HepG2 (cell line): Measurements from ENCODE around the gene NFATC1. TPM values are rescaled to one million over a fixed set of nuclear protein-coding genes. Genes with fewer than 3 reads are reported as not detected.

Experiments
- ATAC-seq: fragments of 200-7000 bp; cut with Tn5 transposase; 3 replicates; pipeline ENCODE4 v1.9.1; 2020; ENCODE audit warnings: mild to moderate bottlenecking, moderate library complexity
- BruUV-seq: library from RNA; stranded (reverse); fragments of 400-500 nt; replicated peaks from 2 replicates; lab custom pipeline; 2021; lab: Mats Ljungman, UMichigan
- CTCF ChIA-PET: fragments of 300-600 bp; formaldehyde crosslinking; extraction: SDS; loops from one replicate; lab custom pipeline; 2021; ENCODE audit warnings: low total read pairs, inconsistent platforms, low intra/inter-chr PET ratio; lab: Yijun Ruan, JAX
- POLR2A ChIA-PET: fragments of 350-600 bp; sonication (Branson Sonifier 250); formaldehyde crosslinking; loops from one replicate; lab custom pipeline; 2020; ENCODE audit warnings: antibody characterized with exemption, inconsistent platforms; lab: Yijun Ruan, JAX
- DNase-seq: peaks from one replicate; pipeline ENCODE4 v3.0.0-alpha.2; 2015; ENCODE audit warnings: low spot score
- FAIRE-seq: peaks from 3 replicates; lab custom pipeline; 2011; peaks lifted over from hg19 to GRCh38; lab: Jason Lieb, UNC
- H2AFZ ChIP-seq: one replicate; pipeline ENCODE4 v1.6.1; 2011; ENCODE audit warnings: low read length, inconsistent platforms
- H3K27ac ChIP-seq: fragments of 300-600 bp; 3 replicates; pipeline ENCODE4 v1.8.0; 2011; ENCODE audit warnings: mixed run types, mild to moderate bottlenecking, mixed read lengths, low read length, inconsistent platforms; ENCODE audit not compliant: insufficient read depth; ENCODE audit errors: extremely low read length
- H3K27me3 ChIP-seq, 2 experiments: fragments of 200-600 bp in 1 of 2; 2 replicates in 1 of 2; 3 replicates in 1 of 2; pipeline versions ENCODE4 v1.6.0 to v1.8.0; 2011; ENCODE audit warnings: low read length in 2 of 2, mild to moderate bottlenecking in 2 of 2, moderate library complexity in 2 of 2, inconsistent platforms in 1 of 2; ENCODE audit not compliant: insufficient read depth in 2 of 2, control insufficient read depth in 1 of 2
- H3K36me3 ChIP-seq, 2 experiments: fragments of 200-600 bp in 1 of 2; replicated peaks in 1 of 2; 2 replicates in 1 of 2; 3 replicates in 1 of 2; pipeline versions ENCODE4 v1.5.1 to v1.8.0; 2011; ENCODE audit warnings: low read length in 2 of 2, inconsistent platforms in 1 of 2; ENCODE audit not compliant: insufficient read depth in 2 of 2, control insufficient read depth in 1 of 2
- H3K4me1 ChIP-seq: 2 replicates; pipeline ENCODE4 v1.5.1; 2012; ENCODE audit warnings: low read length, inconsistent platforms; ENCODE audit not compliant: insufficient read depth
- H3K4me2 ChIP-seq: 2 replicates; pipeline ENCODE4 v1.6.0; 2011; ENCODE audit warnings: low read depth, low read length, inconsistent platforms
- H3K4me3 ChIP-seq, 3 experiments: fragments of 200-600 bp in 1 of 3; sonication (generic), shearing (Covaris generic) in 1 of 3; replicated peaks in 1 of 3; 2 replicates each; pipeline ENCODE4 v1.5.1; 2011 to 2016; ENCODE audit warnings: low read length in 3 of 3, inconsistent platforms in 2 of 3, low read depth in 2 of 3, mild to moderate bottlenecking in 2 of 3, control low read depth in 1 of 3, mixed read lengths in 1 of 3; ENCODE audit not compliant: insufficient read depth in 1 of 3
- H3K79me2 ChIP-seq: one replicate; pipeline ENCODE4 v1.6.1; 2011; ENCODE audit warnings: low read length, inconsistent platforms; ENCODE audit not compliant: insufficient read depth
- H3K9ac ChIP-seq: 2 replicates; pipeline ENCODE4 v1.6.0; 2011; ENCODE audit warnings: mild to moderate bottlenecking, low read depth, low read length, inconsistent platforms; ENCODE audit not compliant: insufficient read depth
- H3K9me3 ChIP-seq: 2 replicates; pipeline ENCODE4 v1.5.1; 2012; ENCODE audit warnings: mild to moderate bottlenecking, low read length
- H4K20me1 ChIP-seq: 2 replicates; pipeline ENCODE4 v1.6.0; 2011; ENCODE audit warnings: inconsistent platforms, mild to moderate bottlenecking, low read length, moderate library complexity; ENCODE audit not compliant: insufficient read depth
- DR1 ChIP-seq: sonication (generic); formaldehyde crosslinking; IDR thresholded peaks from 2 replicates; pipeline ENCODE4 v1.8.0; 2021; ENCODE audit warnings: mild to moderate bottlenecking, missing genetic modification reagents, inconsistent platforms
- ETV5 ChIP-seq: IDR thresholded peaks from 2 replicates; pipeline ENCODE4 v1.6.1; 2018; ENCODE audit warnings: missing biosample characterization, missing genetic modification reagents, inconsistent platforms, borderline replicate concordance
- FOXM1 ChIP-seq: sonication (generic); formaldehyde crosslinking; IDR thresholded peaks from 2 replicates; pipeline ENCODE4 v1.5.0; 2020; ENCODE audit warnings: missing genetic modification reagents
- KLF9 ChIP-seq: IDR thresholded peaks from 2 replicates; pipeline ENCODE4 v1.6.1; 2016; ENCODE audit warnings: low read depth
- MIXL1 ChIP-seq: IDR thresholded peaks from 2 replicates; pipeline ENCODE4 v1.6.1; 2016
- MTA1 ChIP-seq: sonication (generic); formaldehyde crosslinking; IDR thresholded peaks from 2 replicates; pipeline ENCODE4 v1.4.0; 2020; ENCODE audit warnings: missing genetic modification reagents, mild to moderate bottlenecking, borderline replicate concordance
- NPAS2 ChIP-seq: sonication (generic); formaldehyde crosslinking; IDR thresholded peaks from 2 replicates; pipeline ENCODE4 v1.8.0; 2022; ENCODE audit warnings: mild to moderate bottlenecking, missing genetic modification reagents, borderline replicate concordance
- SNRNP70 ChIP-seq: fragments of 200-400 bp; formaldehyde crosslinking; IDR thresholded peaks from 2 replicates; pipeline ENCODE4 v1.6.1; 2017; ENCODE audit warnings: mild to moderate bottlenecking, low read depth, low read length, moderate library complexity
- SOX5 ChIP-seq: IDR thresholded peaks from 2 replicates; pipeline ENCODE4 v1.6.1; 2016; ENCODE audit warnings: borderline replicate concordance
- TOE1 ChIP-seq: sonication (generic); formaldehyde crosslinking; IDR thresholded peaks from 2 replicates; pipeline ENCODE4 v1.4.0; 2020; ENCODE audit warnings: mild to moderate bottlenecking, missing genetic modification reagents
- ZFAT ChIP-seq: sonication (generic); formaldehyde crosslinking; conservative IDR thresholded peaks from 2 replicates; pipeline ENCODE4 v1.8.1; 2023; ENCODE audit warnings: missing genetic modification reagents, inconsistent platforms
- ZFYVE20 ChIP-seq: sonication (generic); formaldehyde crosslinking; IDR thresholded peaks from 2 replicates; pipeline ENCODE4 v1.8.0; 2023; ENCODE audit warnings: low read depth, mild to moderate bottlenecking, moderate library complexity, missing genetic modification reagents, borderline replicate concordance
- ZNF124 ChIP-seq: sonication (generic); formaldehyde crosslinking; IDR thresholded peaks from 2 replicates; pipeline ENCODE4 v1.4.0; 2020; ENCODE audit warnings: missing genetic modification reagents
- ZNF501 ChIP-seq: sonication (generic); formaldehyde crosslinking; IDR thresholded peaks from 2 replicates; pipeline ENCODE4 v1.5.1; 2020; ENCODE audit warnings: mild to moderate bottlenecking, moderate library complexity, missing genetic modification reagents
- ZNF589 ChIP-seq: sonication (generic); formaldehyde crosslinking; conservative IDR thresholded peaks from 2 replicates; pipeline ENCODE4 v1.8.0; 2022; ENCODE audit warnings: mild to moderate bottlenecking, moderate library complexity, missing genetic modification reagents
- ZNF713 ChIP-seq: sonication (generic); formaldehyde crosslinking; IDR thresholded peaks from 2 replicates; pipeline ENCODE4 v1.4.0; 2020; ENCODE audit warnings: mild to moderate bottlenecking, missing genetic modification reagents
- WGBS: methylation state at CpG from one replicate; pipeline ENCODE4 v1.1.6; 2017; ENCODE audit warnings: low lambda C conversion rate; 5-methylcytosine and 5-hydroxymethylcytosine counted together
- in situ Hi-C: cut with HindIII; loops from 2 replicates; pipeline ENCODE4 v1.10.0; 2017; ENCODE audit warnings: low pct_unique_long_range_greater_than_20kb; ENCODE audit not compliant: extremely low pct_ligation_motif_present
- intact Hi-C: fragments of 100-400 bp; cut with micrococcal nuclease; formaldehyde crosslinking; loops from one replicate; pipeline ENCODE4 v1.10.0; 2022; ENCODE audit not compliant: unreplicated experiment
- polyA plus RNA-seq, 8 experiments: library from polyadenylated mRNA; depleted of rRNA in 3 of 8; stranded (reverse) in 7 of 8; unstranded in 1 of 8; fragments of >200 nt; fragmentation: Illumina TruSeq in 4 of 8; extraction: Trizol in 4 of 8; gene quantifications; 2 replicates each; pipeline versions ENCODE4 v1.2.1 to v1.2.3, GENCODE V29; 2011 to 2016; ENCODE audit warnings: low read depth in 4 of 8, missing spikeins in 1 of 8, mixed read lengths in 1 of 8; ENCODE audit not compliant: insufficient read depth in 1 of 8
- total RNA-seq, 5 experiments: library from RNA; depleted of rRNA; stranded (reverse); fragments of >200 nt; fragmentation: Illumina TruSeq; extraction: Trizol; gene quantifications; 2 replicates each; pipeline ENCODE4 v1.2.3, GENCODE V29; 2016; ENCODE audit warnings: low read depth in 1 of 5
- TF ChIP-seq, protein P1 (sequence below): sonication (generic); formaldehyde crosslinking; IDR thresholded peaks from 2 replicates; pipeline ENCODE4 v1.4.0; 2020; ENCODE audit warnings: mild to moderate bottlenecking, missing genetic modification reagents, borderline replicate concordance
- TF ChIP-seq, protein P2 (sequence below): IDR thresholded peaks from 2 replicates; pipeline ENCODE4 v1.6.1; 2016; ENCODE audit warnings: low read depth

NFATC1 gene
- total and polyA plus RNA-seq, 2 of the 13 experiments (the other 11 are each of a cell fraction or from before 2014, with no cell fraction given) = not detected

DNA sequence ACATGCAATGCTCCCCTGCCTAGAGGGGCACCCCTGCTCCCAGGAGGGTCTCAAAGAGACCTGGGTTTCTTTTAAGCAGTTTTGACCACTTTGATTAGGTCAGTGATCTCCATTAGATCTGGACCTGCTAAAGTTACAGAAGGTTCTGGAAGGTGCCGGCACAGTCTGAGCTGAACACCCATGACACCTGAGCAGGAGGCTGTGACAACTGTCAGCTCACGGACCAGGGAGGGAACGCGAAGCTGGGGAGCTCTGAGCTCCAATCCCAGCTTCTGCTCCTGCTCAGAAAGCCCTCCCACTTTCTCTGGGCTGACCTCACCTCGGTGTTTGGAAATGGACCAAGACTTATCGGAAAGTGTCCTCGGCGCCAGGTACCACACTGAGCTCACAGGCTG, 113.8 kb downstream of the NFATC1 start:
- no peak overlapping the region for H3K9ac ChIP-seq
- no peak overlapping the region for H2AFZ ChIP-seq
- TF ChIP-seq NPAS2 (CRISPR knock-in tag) (no peak), SOX5 (CRISPR knock-in tag) (no peak), MIXL1 (CRISPR knock-in tag) (no peak), MTA1 (CRISPR knock-in tag) (no peak), ZFYVE20 (no peak), ZNF501 (CRISPR knock-in tag) (no peak), FOXM1 (CRISPR knock-in tag) (no peak), ETV5 (CRISPR knock-in tag) (no peak), ZFAT (no peak), ZNF589 (CRISPR knock-in tag) (no peak), ZNF124 (CRISPR knock-in tag) (no peak), TOE1 (CRISPR knock-in tag) (no peak), ZNF713 (no peak), KLF9 (CRISPR knock-in tag) (no peak), SNRNP70 (no peak), DR1 (CRISPR knock-in tag) (no peak)
- TF ChIP-seq, protein P1, sequence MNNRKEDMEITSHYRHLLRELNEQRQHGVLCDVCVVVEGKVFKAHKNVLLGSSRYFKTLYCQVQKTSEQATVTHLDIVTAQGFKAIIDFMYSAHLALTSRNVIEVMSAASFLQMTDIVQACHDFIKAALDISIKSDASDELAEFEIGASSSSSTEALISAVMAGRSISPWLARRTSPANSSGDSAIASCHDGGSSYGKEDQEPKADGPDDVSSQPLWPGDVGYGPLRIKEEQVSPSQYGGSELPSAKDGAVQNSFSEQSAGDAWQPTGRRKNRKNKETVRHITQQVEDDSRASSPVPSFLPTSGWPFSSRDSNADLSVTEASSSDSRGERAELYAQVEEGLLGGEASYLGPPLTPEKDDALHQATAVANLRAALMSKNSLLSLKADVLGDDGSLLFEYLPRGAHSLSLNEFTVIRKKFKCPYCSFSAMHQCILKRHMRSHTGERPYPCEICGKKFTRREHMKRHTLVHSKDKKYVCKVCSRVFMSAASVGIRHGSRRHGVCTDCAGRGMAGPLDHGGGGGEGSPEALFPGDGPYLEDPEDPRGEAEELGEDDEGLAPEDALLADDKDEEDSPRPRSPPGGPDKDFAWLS (CRISPR knock-in tag) = no peak
- TF ChIP-seq, protein P2, sequence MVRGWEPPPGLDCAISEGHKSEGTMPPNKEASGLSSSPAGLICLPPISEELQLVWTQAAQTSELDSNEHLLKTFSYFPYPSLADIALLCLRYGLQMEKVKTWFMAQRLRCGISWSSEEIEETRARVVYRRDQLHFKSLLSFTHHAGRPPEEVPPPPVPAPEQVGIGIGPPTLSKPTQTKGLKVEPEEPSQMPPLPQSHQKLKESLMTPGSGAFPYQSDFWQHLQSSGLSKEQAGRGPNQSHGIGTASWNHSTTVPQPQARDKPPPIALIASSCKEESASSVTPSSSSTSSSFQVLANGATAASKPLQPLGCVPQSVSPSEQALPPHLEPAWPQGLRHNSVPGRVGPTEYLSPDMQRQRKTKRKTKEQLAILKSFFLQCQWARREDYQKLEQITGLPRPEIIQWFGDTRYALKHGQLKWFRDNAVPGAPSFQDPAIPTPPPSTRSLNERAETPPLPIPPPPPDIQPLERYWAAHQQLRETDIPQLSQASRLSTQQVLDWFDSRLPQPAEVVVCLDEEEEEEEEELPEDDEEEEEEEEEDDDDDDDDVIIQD (CRISPR knock-in tag) = no peak
- DNase-seq (no peak), FAIRE-seq (no peak), ATAC-seq (no peak)
- H3K4me2 ChIP-seq = no peak overlapping the region
- no peak overlapping the region for H3K4me3 ChIP-seq
- H3K9me3 ChIP-seq = no peaks in the 10 kb centered on the region
- no peaks in the 10 kb centered on the region for H3K36me3 ChIP-seq
- in situ Hi-C loops (no loop called here), intact Hi-C loops (no loop called here)
- BruUV-seq = no TSS peak
- 40% methylated on average over 2 of the region's 8 CpGs for WGBS
- no peaks in the 10 kb centered on the region for H3K79me2 ChIP-seq
- H4K20me1 ChIP-seq = no peaks in the 10 kb centered on the region
- H3K27ac ChIP-seq = no peak overlapping the region
- H3K27me3 ChIP-seq = peaks cover 18 to 66% of the 10 kb centered on the region in 2 experiments; a peak in 4 of 5 replicates
- POLR2A ChIA-PET = no interaction called here
- CTCF ChIA-PET = no interaction called here
- no peaks in the 10 kb centered on the region for H3K4me1 ChIP-seq
